Measurements from ENCODE around the gene PDE8B. TPM values are rescaled to one million over a fixed set of nuclear protein-coding genes. Genes with fewer than 3 reads are reported as not detected.

Gene PDE8B
- total RNA-seq, 1 experiment from 2014 or later = 0.17 TPM

DNA sequence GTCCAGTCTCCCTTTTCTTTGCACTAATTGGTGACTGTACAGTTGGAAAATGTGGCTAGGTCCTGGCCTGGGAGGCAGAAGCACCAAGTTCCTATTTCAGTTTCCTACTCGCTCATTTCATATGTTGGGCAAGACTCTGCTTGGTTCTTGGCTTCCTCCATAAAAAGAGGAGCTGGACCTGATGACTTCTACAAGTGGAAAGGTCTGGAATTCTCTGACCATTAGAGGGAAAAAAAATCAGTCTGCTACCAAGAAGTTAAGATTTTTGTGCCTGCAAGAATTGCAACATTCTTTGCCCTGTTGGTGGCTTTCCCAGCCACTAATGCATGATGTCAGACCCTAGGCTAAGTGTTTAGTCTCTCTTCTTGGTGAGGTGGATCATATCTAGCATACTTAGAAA is 190.2 kb downstream of the PDE8B start:
- H4K20me1 ChIP-seq (ENCODE audit: insufficient read depth) = no peaks in the 10 kb centered on the region
- H3K9me2 ChIP-seq (ENCODE audit: insufficient read depth) = no peaks in the 10 kb centered on the region
- H3K27ac ChIP-seq (ENCODE audit: low read depth, low read length) = no peak overlapping the region
- RAD21 ChIA-PET (ENCODE audit: low non-redundant PET in 1 of 2, low total read pairs in 2 of 2, uncharacterized antibody in 2 of 2, unreplicated experiment in 2 of 2) = no interaction called here
- no peak overlapping the region for H3K9ac ChIP-seq (ENCODE audit: low read length)
- CTCF ChIA-PET = no interaction called here
- no peaks in the 10 kb centered on the region for H3K27me3 ChIP-seq (ENCODE audit: insufficient read depth, low read length)
- H3K4me1 ChIP-seq (ENCODE audit: control insufficient read depth in 1 of 2, insufficient read depth in 2 of 2, low read length in 2 of 2) = no peaks in the 10 kb centered on the region
- H3K9me3 ChIP-seq (ENCODE audit: control insufficient read depth in 1 of 2, insufficient read depth in 1 of 2, low read depth in 1 of 2, low read length in 2 of 2) = no peaks in the 10 kb centered on the region
- TF ChIP-seq EZH2phosphoT487 (IDR thresholded peaks at IDR 0.05; ENCODE audit: borderline replicate concordance) (no peak), FOSL1 (IDR thresholded peaks at IDR 0.05; ENCODE audit: low read depth) (no peak), SRF (IDR thresholded peaks at IDR 0.05; ENCODE audit: low read depth) (no peak), POLR2AphosphoS5 (IDR thresholded peaks at IDR 0.05; ENCODE audit: low read depth, low read length) (no peak), ZBTB33 (IDR thresholded peaks at IDR 0.05; ENCODE audit: extremely low read depth, insufficient replicate concordance, low read length) (no peak), REST (IDR thresholded peaks at IDR 0.05; ENCODE audit: low read depth) (no peak), SIN3A (IDR thresholded peaks at IDR 0.05; ENCODE audit: low read depth) (no peak), ELF1 (IDR thresholded peaks at IDR 0.05; ENCODE audit: borderline replicate concordance, low read depth) (no peak), ZFX (IDR thresholded peaks at IDR 0.05) (no peak), EZH2 (IDR thresholded peaks at IDR 0.05) (no peak), RAD21 (IDR thresholded peaks at IDR 0.05; ENCODE audit: low read depth) (no peak), CTCF (IDR thresholded peaks at IDR 0.05 in 2 of 3, conservative IDR thresholded peaks at IDR 0.05 in 1 of 3; ENCODE audit: borderline replicate concordance in 1 of 3, insufficient read depth in 1 of 3, low read depth in 2 of 3, low read length in 2 of 3) (no peak), JUND (IDR thresholded peaks at IDR 0.05) (no peak), ATF3 (IDR thresholded peaks at IDR 0.05) (no peak), SP1 (IDR thresholded peaks at IDR 0.05; ENCODE audit: low read depth) (no peak), EGR1 (IDR thresholded peaks at IDR 0.05; ENCODE audit: low read depth) (no peak), ZNF274 (IDR thresholded peaks at IDR 0.05; ENCODE audit: low read depth, low read length) (no peak)
- intact Hi-C loops (cut with micrococcal nuclease) = no loop called here
- POLR2A ChIA-PET = no interaction called here
- H3K79me2 ChIP-seq (ENCODE audit: insufficient read depth, low read length) = no peaks in the 10 kb centered on the region
- BruUV-seq (replicated peaks) = no TSS peak
- no peaks in the 10 kb centered on the region for H3K36me3 ChIP-seq (ENCODE audit: control insufficient read depth in 1 of 2, insufficient read depth in 2 of 2, low read length in 2 of 2)
- H3K4me2 ChIP-seq (ENCODE audit: low read length) = no peak overlapping the region
- H3K4me3 ChIP-seq (replicated peaks in 1 of 2; ENCODE audit: low read depth in 1 of 2, low read length in 2 of 2) = no peak overlapping the region
- DNase-seq (ENCODE audit: low read depth, low spot score) = no peak
- H2AFZ ChIP-seq (ENCODE audit: low read depth, low read length, poor library complexity, severe bottlenecking) = no peak overlapping the region
- ATAC-seq = no peak

Data from HCT116 (cell line).